Mucosa of stomach (tissue), 1 donor: ENCODE data around the gene GPR12.

ENCODE experiments used
- H3K27me3 ChIP-seq: one replicate; pipeline ENCODE4 v1.7.0; 2013; ENCODE audit warnings: mild to moderate bottlenecking, low read length; ENCODE audit not compliant: control insufficient read depth, insufficient read depth
- H3K36me3 ChIP-seq: one replicate; pipeline ENCODE4 v1.7.0; 2013; ENCODE audit warnings: low read length; ENCODE audit not compliant: control insufficient read depth, insufficient read depth
- H3K4me1 ChIP-seq: one replicate; pipeline ENCODE4 v1.7.0; 2013; ENCODE audit warnings: mild to moderate bottlenecking, low read length; ENCODE audit not compliant: control insufficient read depth, insufficient read depth
- H3K4me3 ChIP-seq: one replicate; pipeline ENCODE4 v1.7.0; 2013; ENCODE audit warnings: low read length
- H3K9ac ChIP-seq: one replicate; pipeline ENCODE4 v1.7.0; 2013; ENCODE audit warnings: mild to moderate bottlenecking, low read length, moderate library complexity
- H3K9me3 ChIP-seq: one replicate; pipeline ENCODE4 v1.7.0; 2013; ENCODE audit warnings: mild to moderate bottlenecking, low read length, moderate library complexity; ENCODE audit not compliant: control insufficient read depth
- donor health status: Pancreatic carcinoma.

GPR12 gene

DNA sequence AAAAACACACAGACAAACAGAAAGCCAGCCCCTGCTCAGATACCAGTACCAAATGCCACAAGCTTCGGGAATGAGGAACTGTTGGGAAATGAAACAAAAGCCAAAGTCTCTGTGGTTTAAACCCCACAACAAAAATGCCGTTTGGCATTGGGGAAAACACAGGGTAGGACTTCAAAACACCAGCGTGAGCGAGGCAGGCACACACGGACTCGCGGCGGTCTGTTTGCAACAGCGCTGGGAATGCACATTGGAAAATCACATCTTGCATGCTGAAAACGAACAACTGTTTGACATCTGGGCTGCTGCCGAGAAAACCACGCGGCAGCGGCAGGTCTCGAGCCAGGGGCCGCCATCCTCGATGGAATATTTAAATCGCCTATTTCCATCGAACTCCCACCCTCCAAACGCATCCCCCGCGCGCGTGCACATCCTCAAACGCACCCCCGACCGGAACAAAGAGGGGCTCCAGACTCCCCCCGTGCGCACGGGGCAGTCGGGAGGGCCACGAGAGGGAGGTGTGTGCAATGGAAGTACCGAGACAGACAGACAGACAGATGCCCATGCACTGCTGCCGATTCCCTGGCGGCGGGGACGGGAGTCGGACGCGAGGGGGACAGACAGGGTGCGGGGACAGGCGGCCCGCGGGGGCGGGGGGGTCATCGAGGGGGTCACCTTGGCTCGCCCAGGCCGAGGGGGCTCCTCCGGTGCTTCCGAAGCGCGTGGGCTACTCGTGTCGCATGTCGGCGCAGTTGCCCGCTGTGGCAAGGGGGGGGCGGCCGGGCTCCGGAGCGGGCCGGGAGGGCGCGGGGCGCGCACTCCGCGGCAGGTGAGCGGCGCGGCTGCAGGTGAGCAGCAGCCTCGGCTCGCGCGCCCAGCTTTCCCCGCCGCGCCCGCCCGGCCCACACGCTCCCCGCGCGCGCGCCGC is at the start of gene GPR12:
GPR12 (minus strand) TSS at position 880 of the 925 bp plus-strand sequence. CDS start 959 bp downstream, outside the sequence.
- H3K9ac ChIP-seq: no peak within 1 kb of the TSS
- H3K4me3 ChIP-seq: no peak within 1 kb of the TSS
- no peaks in the 10 kb centered on the region for H3K36me3 ChIP-seq
- no peaks in the 10 kb centered on the region for H3K4me1 ChIP-seq
- no peaks in the 10 kb centered on the region for H3K9me3 ChIP-seq
- H3K27me3 ChIP-seq: peaks cover 35% of the 10 kb centered on the region

- Histone ChIP-seq H3K9me3 (no peaks in the 10 kb centered on the region), H3K4me3 (no peak overlapping the region), H3K27me3 (no peaks in the 10 kb centered on the region), H3K36me3 (no peaks in the 10 kb centered on the region), H3K4me1 (no peaks in the 10 kb centered on the region), H3K9ac (no peak overlapping the region)
Observed at GRCh38 chr13:26810095-26810494, 49.5 kb upstream of the GPR12 start.

GRCh38 chr13:26806891-26807290 is 46.3 kb upstream of the GPR12 start:
- H3K4me3 ChIP-seq: no peak overlapping the region
- H3K9ac ChIP-seq: no peak overlapping the region

DNA sequence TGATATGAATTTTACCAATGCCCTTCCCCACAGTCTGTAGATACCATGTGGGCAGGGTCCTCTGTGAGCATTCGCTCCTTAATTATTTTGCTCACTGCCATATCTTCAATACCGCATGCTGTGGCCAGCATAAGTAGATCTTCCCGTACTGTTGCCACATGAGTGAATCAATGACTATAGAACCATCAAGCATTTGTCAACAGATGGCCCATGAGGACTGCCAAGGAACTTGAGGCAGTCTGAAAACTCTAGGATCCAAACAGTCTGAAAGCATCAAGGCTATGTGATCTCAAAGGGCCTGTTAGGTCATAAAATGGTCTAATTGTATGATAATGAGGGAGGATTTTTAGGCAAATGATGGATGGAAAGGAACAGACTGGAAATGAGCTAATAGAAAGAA is 27.4 kb upstream of the GPR12 start:
- H3K4me3 ChIP-seq: no peak overlapping the region
- H3K9ac ChIP-seq: no peak overlapping the region

More at GRCh38 chr13:26806891-26807290, 46.3 kb upstream of the GPR12 start:
- H3K9me3 ChIP-seq: no peaks in the 10 kb centered on the region
- no peaks in the 10 kb centered on the region for H3K4me1 ChIP-seq
- no peaks in the 10 kb centered on the region for H3K27me3 ChIP-seq
- no peaks in the 10 kb centered on the region for H3K36me3 ChIP-seq

DNA sequence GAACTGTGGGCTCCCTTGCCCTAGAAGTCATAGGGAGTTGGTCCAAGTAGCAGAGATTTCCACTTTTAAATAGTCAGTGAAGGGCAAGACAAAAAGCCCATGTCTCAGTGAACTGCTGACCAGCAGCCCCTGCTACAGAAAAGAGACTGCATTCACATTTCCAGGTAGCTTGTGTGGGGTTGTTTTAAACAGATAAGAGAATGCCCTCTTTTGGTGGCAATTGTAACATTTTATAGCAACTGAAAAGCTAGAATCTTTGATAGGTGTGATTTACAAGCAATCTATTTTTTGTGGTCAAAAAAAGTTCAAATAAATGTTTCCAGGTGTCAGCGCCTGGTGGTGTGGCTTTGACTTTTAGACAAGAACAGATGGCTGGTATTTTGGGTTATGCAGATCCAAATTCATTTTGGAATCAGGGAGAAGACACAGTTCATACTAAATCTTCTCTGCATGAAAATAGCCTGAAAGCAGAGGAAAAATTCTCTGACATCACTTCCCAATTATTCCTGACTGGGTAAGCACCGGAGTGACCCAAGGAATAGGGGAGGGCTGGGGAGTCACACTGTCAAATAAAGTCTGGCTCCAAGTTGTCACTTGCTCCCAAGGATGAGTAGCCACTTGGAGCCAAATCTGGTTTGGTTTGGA is 26.2 kb upstream of the GPR12 start:
- Histone ChIP-seq H3K4me1 (no peaks in the 10 kb centered on the region), H3K36me3 (no peaks in the 10 kb centered on the region), H3K4me3 (no peak overlapping the region), H3K9me3 (no peaks in the 10 kb centered on the region), H3K9ac (no peak overlapping the region), H3K27me3 (no peaks in the 10 kb centered on the region)

More for the DNA sequence above, 27.4 kb upstream of the GPR12 start:
- Histone ChIP-seq H3K36me3 (no peaks in the 10 kb centered on the region), H3K27me3 (no peaks in the 10 kb centered on the region), H3K4me1 (no peaks in the 10 kb centered on the region), H3K9me3 (no peaks in the 10 kb centered on the region)

DNA sequence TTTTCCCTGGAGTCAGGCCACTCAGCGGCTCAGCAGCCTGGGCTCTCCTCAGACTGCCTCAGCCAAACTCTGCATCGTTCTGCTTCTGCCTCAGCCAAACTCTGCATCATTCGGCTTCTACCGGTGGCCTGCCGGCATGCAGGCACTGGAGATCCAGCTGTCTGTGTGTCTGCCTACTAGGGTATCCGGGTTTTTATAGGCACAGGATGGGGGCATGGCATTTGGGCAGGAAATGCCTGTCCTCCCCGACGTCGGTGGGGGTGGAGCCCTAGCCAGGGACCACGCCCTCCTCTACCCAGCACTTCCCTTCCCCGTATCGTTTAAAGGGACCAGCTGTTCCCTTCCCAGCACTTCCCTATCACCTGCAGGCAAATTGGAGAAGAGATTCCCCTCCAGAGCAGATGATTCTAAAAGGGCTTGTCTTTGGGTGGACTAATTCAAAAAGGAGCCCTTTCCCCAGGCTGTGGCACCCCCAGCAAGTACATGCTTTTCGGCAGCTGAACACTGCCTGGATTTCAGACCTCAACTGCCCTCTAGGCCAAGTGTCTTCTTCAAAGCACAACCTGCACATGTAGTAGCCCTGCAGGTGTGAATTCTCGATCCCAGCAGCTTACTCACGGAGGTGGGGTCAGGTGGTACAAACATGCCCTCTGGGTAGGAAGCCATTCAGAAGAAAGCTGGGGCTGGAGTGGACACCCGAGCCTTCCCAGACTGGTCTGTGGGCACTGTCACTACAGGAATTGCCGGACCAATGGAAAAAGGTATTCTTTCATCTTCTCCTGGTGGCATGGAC is 25.4 kb upstream of the GPR12 start:
- no peak overlapping the region for H3K9ac ChIP-seq

DNA sequence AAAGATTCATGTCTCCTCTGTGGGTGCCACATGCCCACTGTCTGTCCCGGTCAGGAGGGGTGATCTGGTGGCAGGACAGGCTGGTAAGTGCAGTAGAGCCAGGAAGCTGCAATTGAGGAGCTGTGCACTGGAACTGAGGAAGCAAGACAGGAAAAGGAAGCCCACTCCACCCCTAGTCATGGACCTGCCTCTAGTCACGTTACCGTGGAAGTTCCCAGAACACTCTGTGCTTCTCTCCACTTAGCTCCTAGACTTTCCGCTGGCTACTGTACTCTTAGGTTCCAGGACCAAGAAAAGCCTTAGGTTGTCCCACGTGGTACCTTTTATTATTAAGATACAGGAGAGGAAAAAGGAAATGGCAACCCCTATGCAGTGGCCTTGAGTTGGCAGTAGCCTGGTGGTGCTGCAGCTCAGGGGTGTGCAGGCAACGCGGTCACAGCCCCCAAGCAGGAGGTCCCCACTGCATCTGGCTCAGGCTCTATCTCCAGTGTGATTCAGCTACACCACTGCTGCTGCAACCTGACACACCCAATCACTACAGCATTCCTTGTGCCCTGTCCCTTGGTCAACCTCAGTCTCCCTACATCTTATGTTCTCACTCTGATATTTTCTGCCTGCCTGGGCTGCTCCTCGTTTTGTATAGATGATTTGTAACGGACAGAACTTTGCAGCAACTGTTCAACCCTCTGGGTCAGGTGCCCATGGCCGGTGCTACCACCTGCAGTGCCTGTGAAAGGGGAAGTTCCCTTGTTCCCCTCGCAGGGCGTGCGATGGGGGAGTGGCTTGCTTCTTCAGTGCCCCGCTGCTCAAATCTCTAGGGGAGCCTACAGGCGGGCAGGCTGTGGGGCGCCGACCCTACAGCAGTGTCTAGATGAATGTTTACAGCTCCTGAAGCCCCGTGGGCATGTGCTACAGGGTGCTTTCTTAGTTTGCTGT is 24.4 kb upstream of the GPR12 start:
- no peak overlapping the region for H3K9ac ChIP-seq
- H3K27me3 ChIP-seq: no peaks in the 10 kb centered on the region
- no peaks in the 10 kb centered on the region for H3K9me3 ChIP-seq
- no peaks in the 10 kb centered on the region for H3K36me3 ChIP-seq
- H3K4me3 ChIP-seq: no peak overlapping the region
- H3K4me1 ChIP-seq: no peaks in the 10 kb centered on the region

More for the DNA sequence above, 25.4 kb upstream of the GPR12 start:
- Histone ChIP-seq H3K9me3 (no peaks in the 10 kb centered on the region), H3K27me3 (no peaks in the 10 kb centered on the region), H3K36me3 (no peaks in the 10 kb centered on the region), H3K4me3 (no peak overlapping the region), H3K4me1 (no peaks in the 10 kb centered on the region)

GRCh38 chr13:26780411-26780810 is 19.8 kb upstream of the GPR12 start:
- no peaks in the 10 kb centered on the region for H3K9me3 ChIP-seq
- no peaks in the 10 kb centered on the region for H3K27me3 ChIP-seq
- H3K36me3 ChIP-seq: no peaks in the 10 kb centered on the region
- H3K4me3 ChIP-seq: no peak overlapping the region
- H3K9ac ChIP-seq: no peak overlapping the region
- no peaks in the 10 kb centered on the region for H3K4me1 ChIP-seq

DNA sequence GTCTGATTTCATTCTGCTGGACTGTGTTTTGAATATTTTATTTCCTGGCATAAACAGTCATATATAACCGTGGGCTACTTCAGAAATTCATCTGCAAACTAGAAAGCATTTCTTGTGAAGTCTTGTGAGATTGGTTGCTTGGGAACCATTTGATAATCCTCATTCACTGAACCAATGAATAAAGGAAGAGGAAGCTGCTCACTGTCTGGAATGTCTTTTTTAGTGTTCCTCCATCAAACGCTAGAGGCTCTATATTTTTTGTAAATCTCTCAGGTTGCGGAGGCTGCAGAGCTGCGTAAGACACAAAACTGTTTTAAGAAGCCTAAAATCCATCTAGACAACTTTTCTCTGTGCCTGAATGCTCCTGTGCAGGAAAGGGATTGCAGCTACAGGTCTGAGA is 18.7 kb upstream of the GPR12 start:
- H3K4me1 ChIP-seq: no peaks in the 10 kb centered on the region
- H3K9me3 ChIP-seq: no peaks in the 10 kb centered on the region
- no peaks in the 10 kb centered on the region for H3K27me3 ChIP-seq
- H3K9ac ChIP-seq: no peak overlapping the region
- no peak overlapping the region for H3K4me3 ChIP-seq
- H3K36me3 ChIP-seq: no peaks in the 10 kb centered on the region

DNA sequence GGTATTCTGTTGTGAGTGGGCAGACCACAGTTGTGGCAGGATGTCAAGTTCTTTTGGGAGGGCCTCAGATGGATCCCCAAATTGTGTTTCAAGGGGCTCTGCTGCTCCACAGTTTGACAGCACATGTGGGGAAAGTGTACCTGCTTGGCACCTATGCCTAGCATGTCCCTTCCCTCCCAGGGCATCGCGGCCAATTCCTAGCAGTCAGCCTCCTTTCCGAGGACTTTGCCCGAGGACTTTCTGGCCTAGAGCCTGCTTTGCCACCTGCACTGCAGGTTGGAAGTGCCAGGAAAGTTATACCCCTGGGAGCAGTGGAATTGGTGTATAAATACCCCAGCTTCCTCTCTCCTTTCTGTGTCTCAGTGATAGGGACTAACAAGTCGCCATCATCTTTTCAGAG is 11.9 kb upstream of the GPR12 start:
- Histone ChIP-seq H3K9ac (no peak overlapping the region), H3K4me1 (no peaks in the 10 kb centered on the region), H3K9me3 (no peaks in the 10 kb centered on the region), H3K4me3 (no peak overlapping the region), H3K36me3 (no peaks in the 10 kb centered on the region), H3K27me3 (no peaks in the 10 kb centered on the region)

DNA sequence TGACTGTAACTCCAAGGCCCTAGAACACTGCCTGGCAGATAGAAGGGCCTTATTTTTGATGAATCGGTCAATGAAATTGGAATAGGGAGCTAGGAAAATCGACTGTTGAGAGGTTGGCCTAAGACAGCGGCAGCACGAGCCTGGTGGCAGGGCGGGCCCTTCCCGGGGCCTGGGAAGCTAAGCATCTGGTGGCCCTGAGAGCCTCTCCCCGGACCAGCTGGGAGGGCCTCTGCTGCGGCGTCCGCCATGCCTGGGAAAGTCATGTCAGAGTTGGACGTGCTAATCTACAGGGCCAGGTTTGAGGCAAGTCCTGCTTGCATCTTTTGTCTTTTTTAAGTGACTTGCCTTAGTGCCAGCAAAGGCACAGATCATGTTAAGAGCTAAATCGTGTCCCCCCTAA is 11.2 kb upstream of the GPR12 start:
- no peaks in the 10 kb centered on the region for H3K36me3 ChIP-seq
- H3K9ac ChIP-seq: no peak overlapping the region
- peaks cover 1% of the 10 kb centered on the region for H3K27me3 ChIP-seq
- H3K4me3 ChIP-seq: no peak overlapping the region
- no peaks in the 10 kb centered on the region for H3K9me3 ChIP-seq
- H3K4me1 ChIP-seq: no peaks in the 10 kb centered on the region
